ENCODE results near the gene ALG10B. TPM values are rescaled to one million over a fixed set of nuclear protein-coding genes. Genes with fewer than 3 reads are reported as not detected.

ALG10B gene
- 1 to 10 TPM; 2.3 to 4.4 (median 2.6) TPM for total RNA-seq

GRCh38 chr12:38316391-38317129 is at the start of gene ALG10B:
ALG10B (plus strand) TSS chr12:38316774; CDS start chr12:38316894, 120 bp downstream.
- intact Hi-C loops (cut with DNase I) = loop anchor here (5.0 kb wide), 1 partner anchor 179 kb away; no protein-coding TSS in a partner anchor
- WGBS, 2 donors = 0% methylated on average over 35 to 40 of the region's 42 CpGs
- peaks cover 0 to 17% (median 0%) of the 10 kb centered on the region in 3 donors for H3K36me3 ChIP-seq
- DNase-seq = peak; percentile 82
- peak within 1 kb of the TSS; percentile 54 to 83 (median 66) for H3K4me3 ChIP-seq
- H3K27ac ChIP-seq = peak within 1 kb of the TSS; percentile 82 to 91 (median 88)
- no peaks in the 10 kb centered on the region for H3K9me3 ChIP-seq
- TF ChIP-seq POLR2A (IDR thresholded peaks at IDR 0.05) = no peak
- peak; percentile 45 to 80 (median 56) for TF ChIP-seq CTCF (IDR thresholded peaks at IDR 0.05)
- peaks cover 0 to 24% (median 0%) of the 10 kb centered on the region in 3 donors for H3K4me1 ChIP-seq
- no peaks in the 10 kb centered on the region for H3K27me3 ChIP-seq

- Histone ChIP-seq H3K9me3 (no peaks in the 10 kb centered on the region), H3K4me3 (no peak overlapping the region), H3K27ac (no peak overlapping the region), H3K4me1 (no peaks in the 10 kb centered on the region), H3K27me3 (no peaks in the 10 kb centered on the region), H3K36me3 (no peaks in the 10 kb centered on the region)
- no peak for DNase-seq
- TF ChIP-seq CTCF (IDR thresholded peaks at IDR 0.05) (no peak), POLR2A (IDR thresholded peaks at IDR 0.05) (no peak)
- intact Hi-C loops (cut with DNase I) = no loop called here
These were observed 48.0 kb upstream of the ALG10B start for GRCh38 chr12:38268612-38269011.

GRCh38 chr12:38269897-38270296 is 46.7 kb upstream of the ALG10B start:
- intact Hi-C loops (cut with DNase I) = no loop called here
- no peak for TF ChIP-seq POLR2A (IDR thresholded peaks at IDR 0.05)
- TF ChIP-seq CTCF (IDR thresholded peaks at IDR 0.05) = no peak
- H3K9me3 ChIP-seq = no peaks in the 10 kb centered on the region
- H3K27me3 ChIP-seq = no peaks in the 10 kb centered on the region
- no peak for DNase-seq
- H3K4me1 ChIP-seq = no peaks in the 10 kb centered on the region
- H3K36me3 ChIP-seq = no peaks in the 10 kb centered on the region
- WGBS, 2 donors = 24 to 64% methylated on average over 1 of the region's 1 CpG
- no peak overlapping the region for H3K4me3 ChIP-seq
- no peak overlapping the region for H3K27ac ChIP-seq

GRCh38 chr12:38279756-38280155 is 36.8 kb upstream of the ALG10B start:
- WGBS, 2 donors = 16 to 53% methylated on average over 2 of the region's 2 CpGs
- TF ChIP-seq CTCF (IDR thresholded peaks at IDR 0.05) (no peak), POLR2A (IDR thresholded peaks at IDR 0.05) (no peak)
- H3K27me3 ChIP-seq = no peaks in the 10 kb centered on the region
- H3K9me3 ChIP-seq = no peaks in the 10 kb centered on the region
- no peak overlapping the region for H3K27ac ChIP-seq
- intact Hi-C loops (cut with DNase I) = no loop called here
- no peak overlapping the region for H3K4me3 ChIP-seq
- no peaks in the 10 kb centered on the region for H3K36me3 ChIP-seq
- H3K4me1 ChIP-seq = no peaks in the 10 kb centered on the region
- no peak for DNase-seq

- DNase-seq = no peak
- Histone ChIP-seq H3K4me1 (no peaks in the 10 kb centered on the region), H3K4me3 (no peak overlapping the region), H3K27ac (no peak overlapping the region), H3K27me3 (no peaks in the 10 kb centered on the region), H3K9me3 (no peaks in the 10 kb centered on the region), H3K36me3 (no peaks in the 10 kb centered on the region)
- TF ChIP-seq CTCF (IDR thresholded peaks at IDR 0.05) (no peak), POLR2A (IDR thresholded peaks at IDR 0.05) (no peak)
- intact Hi-C loops (cut with DNase I) = no loop called here
These were observed 33.7 kb upstream of the ALG10B start for GRCh38 chr12:38282886-38283285.
